GM12878 (cell line): ENCODE measurements around the gene RAB15. TPM values are rescaled to one million over a fixed set of nuclear protein-coding genes. Genes with fewer than 3 reads are reported as not detected.

Experiments used
- ATAC-seq: fragments of 200-7000 bp; cut with Tn5 transposase; 3 replicates; pipeline ENCODE4 v1.9.1; 2020; ENCODE audit warnings: mild to moderate bottlenecking, moderate library complexity
- BruUV-seq: library from RNA; stranded (reverse); fragments of 400-500 nt; replicated peaks from 2 replicates; lab custom pipeline; 2021; lab: Mats Ljungman, UMichigan
- CTCF ChIA-PET: fragments of 300-600 bp; sonication (Branson Sonifier 250); formaldehyde crosslinking; extraction: SDS; loops from one replicate; lab custom pipeline; 2021; ENCODE audit warnings: inconsistent platforms; lab: Yijun Ruan, JAX
- POLR2A ChIA-PET: fragments of 350-600 bp; formaldehyde crosslinking; extraction: SDS; loops from one replicate; lab custom pipeline; 2021; ENCODE audit warnings: inconsistent platforms; lab: Charles Lee
- RAD21 ChIA-PET: fragments of 300-600 bp; sonication (Branson Sonifier 250); formaldehyde crosslinking; loops from one replicate; lab custom pipeline; 2023; ENCODE audit warnings: antibody characterized with exemption; ENCODE audit not compliant: unreplicated experiment; lab: Charles Lee
- SMC1A ChIA-PET: fragments of 300-600 bp; sonication (Branson Sonifier 250); formaldehyde crosslinking; loops from one replicate; lab custom pipeline; 2023; ENCODE audit not compliant: unreplicated experiment, uncharacterized antibody; lab: Charles Lee
- DNase-seq: peaks from one replicate; pipeline ENCODE4 v3.0.0-alpha.2; 2011; ENCODE audit warnings: low read depth, low spot score
- FAIRE-seq: peaks from 3 replicates; lab custom pipeline; 2011; peaks lifted over from hg19 to GRCh38; lab: Jason Lieb, UNC
- H2AFZ ChIP-seq: 2 replicates; pipeline ENCODE4 v1.6.0; 2011; ENCODE audit warnings: low read depth, low read length, control low read depth; ENCODE audit not compliant: control insufficient read depth
- H3K27ac ChIP-seq: 2 replicates; pipeline ENCODE4 v1.5.1; 2011; ENCODE audit warnings: control low read depth; ENCODE audit not compliant: control insufficient read depth, insufficient read depth
- H3K27me3 ChIP-seq, 2 experiments: replicated peaks in 1 of 2; 2 replicates each; pipeline versions ENCODE4 v1.6.0 to v1.6.1; 2011; ENCODE audit warnings: low read length in 1 of 2; ENCODE audit not compliant: control insufficient read depth in 2 of 2, insufficient read depth in 2 of 2
- H3K36me3 ChIP-seq, 2 experiments: 2 replicates each; pipeline ENCODE4 v1.5.1; 2011; ENCODE audit warnings: low read length in 1 of 2; ENCODE audit not compliant: control insufficient read depth in 2 of 2, insufficient read depth in 2 of 2
- H3K4me1 ChIP-seq: 2 replicates; pipeline ENCODE4 v1.6.1; 2011; ENCODE audit warnings: mild to moderate bottlenecking, low read length, moderate library complexity, mixed read lengths; ENCODE audit not compliant: control insufficient read depth, insufficient read depth
- H3K4me2 ChIP-seq: 2 replicates; pipeline ENCODE4 v1.6.0; 2011; ENCODE audit warnings: control low read depth; ENCODE audit not compliant: control insufficient read depth, insufficient read depth
- H3K4me3 ChIP-seq: fragments of 200-600 bp; sonication (generic); 2 replicates; pipeline ENCODE4 v1.5.1; 2016
- H3K79me2 ChIP-seq: 2 replicates; pipeline ENCODE4 v1.6.0; 2011; ENCODE audit warnings: low read length; ENCODE audit not compliant: control insufficient read depth, insufficient read depth
- H3K9ac ChIP-seq: 2 replicates; pipeline ENCODE4 v1.8.0; 2011; ENCODE audit warnings: low read length, control low read depth, mixed read lengths; ENCODE audit not compliant: control insufficient read depth, insufficient read depth
- H3K9me3 ChIP-seq: replicated peaks from 3 replicates; pipeline ENCODE4 v1.5.1; 2011; ENCODE audit warnings: mild to moderate bottlenecking, low read length; ENCODE audit not compliant: control insufficient read depth, insufficient read depth
- H4K20me1 ChIP-seq: 2 replicates; pipeline ENCODE4 v1.6.0; 2011; ENCODE audit not compliant: control insufficient read depth, insufficient read depth
- BMI1 ChIP-seq: fragments of 450-650 bp; IDR thresholded peaks from 2 replicates; pipeline ENCODE4 v1.6.1; 2016; ENCODE audit warnings: mild to moderate bottlenecking, moderate library complexity, borderline replicate concordance
- CREB1 ChIP-seq: IDR thresholded peaks from 2 replicates; pipeline ENCODE4 v1.6.1; 2012; ENCODE audit warnings: low read depth, mild to moderate bottlenecking, inconsistent platforms
- ESRRA ChIP-seq: IDR thresholded peaks from 2 replicates; pipeline ENCODE4 v1.6.1; 2012; ENCODE audit warnings: mild to moderate bottlenecking, low read length, improper control_type of control experiment
- FOXM1 ChIP-seq: IDR thresholded peaks from 2 replicates; pipeline ENCODE4 v1.6.1; 2012; ENCODE audit warnings: low read depth, mild to moderate bottlenecking, inconsistent platforms, low read length, moderate library complexity
- KLF5 ChIP-seq: fragments of 450-650 bp; IDR thresholded peaks from 2 replicates; pipeline ENCODE4 v1.6.1; 2014; ENCODE audit warnings: mild to moderate bottlenecking; ENCODE audit not compliant: partially characterized antibody
- MYC ChIP-seq: IDR thresholded peaks from 2 replicates; pipeline ENCODE4 v1.6.1; 2011; ENCODE audit warnings: mild to moderate bottlenecking, low read length, moderate library complexity, inconsistent platforms; ENCODE audit not compliant: insufficient read depth, insufficient replicate concordance, insufficient read length, severe bottlenecking
- NBN ChIP-seq: fragments of 450-650 bp; IDR thresholded peaks from 2 replicates; pipeline ENCODE4 v1.6.1; 2016
- RBBP5 ChIP-seq: fragments of 200-600 bp; sonication (generic); conservative IDR thresholded peaks from 2 replicates; pipeline ENCODE4 v1.6.1; 2016
- SREBF1 ChIP-seq: IDR thresholded peaks from 2 replicates; pipeline ENCODE4 v1.6.1; 2012; ENCODE audit warnings: mild to moderate bottlenecking, low read length
- SREBF2 ChIP-seq: IDR thresholded peaks from 2 replicates; pipeline ENCODE4 v1.6.1; 2012; ENCODE audit warnings: mild to moderate bottlenecking, low read length
- TBL1XR1 ChIP-seq: IDR thresholded peaks from 2 replicates; pipeline ENCODE4 v1.6.1; 2012; ENCODE audit warnings: low read depth, low read length, improper control_type of control experiment
- TCF3 ChIP-seq: IDR thresholded peaks from 2 replicates; pipeline ENCODE4 v1.6.1; 2012; ENCODE audit warnings: low read depth, mild to moderate bottlenecking, low read length, borderline replicate concordance; ENCODE audit not compliant: insufficient read depth
- ZNF24 ChIP-seq: fragments of 450-650 bp; IDR thresholded peaks from 2 replicates; pipeline ENCODE4 v1.6.1; 2017; ENCODE audit warnings: antibody characterized with exemption, mild to moderate bottlenecking
- ZNF622 ChIP-seq: fragments of 450-650 bp; IDR thresholded peaks from 2 replicates; pipeline ENCODE4 v1.6.1; 2017; ENCODE audit warnings: mild to moderate bottlenecking, inconsistent platforms
- WGBS: methylation state at CpG from one replicate; pipeline ENCODE4 v1.1.6; 2016; ENCODE audit warnings: low lambda C conversion rate; ENCODE audit not compliant: insufficient replicate concordance, insufficient coverage; ENCODE audit errors: missing lambda C conversion rate; 5-methylcytosine and 5-hydroxymethylcytosine counted together
- in situ Hi-C: fragments of 300-500 bp; cut with MboI; formaldehyde crosslinking; loops from 9 replicates; pipeline ENCODE4 v1.14.3; 2018; ENCODE audit warnings: mixed read lengths
- intact Hi-C: fragments of 100-400 bp; cut with micrococcal nuclease; formaldehyde crosslinking; loops from one replicate; pipeline ENCODE4 v1.14.2; 2022; ENCODE audit not compliant: unreplicated experiment
- polyA plus RNA-seq, 11 experiments: library from polyadenylated mRNA; depleted of rRNA in 4 of 11; unstranded in 6 of 11; stranded (reverse) in 5 of 11; fragments of >200 nt; fragmentation: Nextera tagmentation in 4 of 11; fragmentation: Illumina TruSeq in 1 of 11; extraction: Ambion mirVana in 4 of 11; extraction: Trizol in 1 of 11; gene quantifications; 1 replicate in 1 of 11; 2 replicates in 10 of 11; pipeline versions ENCODE4 v1.2.1 to v1.2.3, GENCODE V29; 2011 to 2016; ENCODE audit warnings: inconsistent platforms in 2 of 11, missing spikeins in 2 of 11, low read depth in 1 of 11
- total RNA-seq, 4 experiments: library from RNA; depleted of rRNA in 3 of 4; stranded (reverse); fragments of >200 nt in 3 of 4; fragmentation: Illumina TruSeq in 1 of 4; extraction: Trizol in 1 of 4; gene quantifications; 2 replicates each; pipeline versions ENCODE4 v1.2.1 to v1.2.3, GENCODE V29; 2013 to 2021
- TF ChIP-seq, protein P1 (sequence below): IDR thresholded peaks from 2 replicates; pipeline ENCODE4 v1.6.1; 2012; ENCODE audit warnings: low read length, inconsistent platforms
- TF ChIP-seq, protein P2 (sequence below): fragments of 450-650 bp; IDR thresholded peaks from 2 replicates; pipeline ENCODE4 v1.6.1; 2017; ENCODE audit warnings: borderline replicate concordance
- TF ChIP-seq, protein P3 (sequence below): IDR thresholded peaks from 2 replicates; pipeline ENCODE4 v1.6.1; 2011; ENCODE audit warnings: borderline replicate concordance, low read depth, mild to moderate bottlenecking, moderate library complexity, mixed read lengths, low read length; ENCODE audit not compliant: insufficient read depth; ENCODE audit errors: extremely low read length

Gene RAB15
- total and polyA plus RNA-seq, 10 of the 15 experiments (the other 5 are each of a cell fraction or from before 2014, with no cell fraction given) = 0.32 to 3.9 (median 2.1) TPM

DNA sequence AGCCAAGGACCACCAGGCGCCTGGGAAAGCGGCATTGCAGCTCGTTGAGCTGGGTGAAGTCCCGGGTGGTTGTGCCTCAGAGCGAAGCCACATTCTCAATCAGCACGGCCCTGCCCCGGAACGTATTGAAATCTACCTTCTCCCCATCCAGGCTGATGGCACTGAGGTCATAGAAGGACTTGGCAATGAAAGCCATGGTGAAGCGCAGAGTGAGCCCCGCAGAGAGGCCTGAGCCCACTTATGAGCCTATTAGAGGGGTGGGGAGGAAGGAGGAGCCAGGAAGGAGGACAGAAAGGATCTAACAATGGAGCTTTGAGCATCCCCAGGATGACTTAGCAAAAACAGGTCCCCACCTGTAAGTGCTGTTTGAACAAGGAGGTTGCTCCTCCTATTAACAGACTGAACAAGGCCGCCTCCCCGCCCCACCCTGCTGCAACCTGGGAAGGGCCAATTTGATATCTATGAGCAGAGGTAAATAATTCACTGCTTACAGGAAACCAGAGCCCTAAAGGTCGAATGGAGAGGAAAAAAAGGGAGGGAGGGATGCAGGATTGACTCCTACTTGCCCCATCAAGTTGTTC, 29.5 kb downstream of the RAB15 start, which contains the start of gene GPX2:
Gene GPX2 (minus strand): TSS at position 215 of the 581 bp plus-strand sequence. CDS start 19 bp downstream, at position 196.
- H3K79me2 ChIP-seq = no peaks in the 10 kb centered on the region

More for the DNA sequence above, 29.5 kb downstream of the RAB15 start, which contains the start of gene GPX2:
- no peaks in the 10 kb centered on the region for H4K20me1 ChIP-seq
- ChIA-PET CTCF (interaction anchor here (1.4 kb wide), 1 partner anchor 11 kb away, joined by 5 read pairs; no protein-coding TSS in a partner anchor), RAD21 (no interaction called here), SMC1A (interaction anchor here (1.0 kb wide), 1 partner anchor 18 kb away, joined by 3 read pairs; no protein-coding TSS in a partner anchor), POLR2A (no interaction called here)
- ATAC-seq (no peak), DNase-seq (no peak), FAIRE-seq (no peak)
- H3K4me3 ChIP-seq = no peak within 1 kb of the TSS
- in situ Hi-C loops (no loop called here), intact Hi-C loops (no loop called here)
- H3K27ac ChIP-seq = no peak within 1 kb of the TSS
- H3K27me3 ChIP-seq = no peaks in the 10 kb centered on the region
- BruUV-seq = no TSS peak
- no peaks in the 10 kb centered on the region for H3K4me1 ChIP-seq
- no peak within 1 kb of the TSS for H3K9ac ChIP-seq
- no peaks in the 10 kb centered on the region for H3K9me3 ChIP-seq
- H3K4me2 ChIP-seq = no peak within 1 kb of the TSS
- 95% methylated on average over 12 of the region's 13 CpGs for WGBS
- peaks cover 0 to 4% of the 10 kb centered on the region in 2 experiments; a peak in 2 of 4 replicates for H3K36me3 ChIP-seq
- no peak within 1 kb of the TSS for H2AFZ ChIP-seq
- TF ChIP-seq ESRRA (no peak), FOXM1 (no peak), KLF5 (no peak), ZNF622 (no peak), MYC (no peak), NBN (no peak), BMI1 (no peak), TCF3 (no peak), TBL1XR1 (no peak), SREBF2 (no peak), CREB1 (no peak), RBBP5 (no peak), SREBF1 (no peak), ZNF24 (no peak)
- TF ChIP-seq, protein P1, sequence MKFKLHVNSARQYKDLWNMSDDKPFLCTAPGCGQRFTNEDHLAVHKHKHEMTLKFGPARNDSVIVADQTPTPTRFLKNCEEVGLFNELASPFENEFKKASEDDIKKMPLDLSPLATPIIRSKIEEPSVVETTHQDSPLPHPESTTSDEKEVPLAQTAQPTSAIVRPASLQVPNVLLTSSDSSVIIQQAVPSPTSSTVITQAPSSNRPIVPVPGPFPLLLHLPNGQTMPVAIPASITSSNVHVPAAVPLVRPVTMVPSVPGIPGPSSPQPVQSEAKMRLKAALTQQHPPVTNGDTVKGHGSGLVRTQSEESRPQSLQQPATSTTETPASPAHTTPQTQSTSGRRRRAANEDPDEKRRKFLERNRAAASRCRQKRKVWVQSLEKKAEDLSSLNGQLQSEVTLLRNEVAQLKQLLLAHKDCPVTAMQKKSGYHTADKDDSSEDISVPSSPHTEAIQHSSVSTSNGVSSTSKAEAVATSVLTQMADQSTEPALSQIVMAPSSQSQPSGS = no peak
- TF ChIP-seq, protein P2, sequence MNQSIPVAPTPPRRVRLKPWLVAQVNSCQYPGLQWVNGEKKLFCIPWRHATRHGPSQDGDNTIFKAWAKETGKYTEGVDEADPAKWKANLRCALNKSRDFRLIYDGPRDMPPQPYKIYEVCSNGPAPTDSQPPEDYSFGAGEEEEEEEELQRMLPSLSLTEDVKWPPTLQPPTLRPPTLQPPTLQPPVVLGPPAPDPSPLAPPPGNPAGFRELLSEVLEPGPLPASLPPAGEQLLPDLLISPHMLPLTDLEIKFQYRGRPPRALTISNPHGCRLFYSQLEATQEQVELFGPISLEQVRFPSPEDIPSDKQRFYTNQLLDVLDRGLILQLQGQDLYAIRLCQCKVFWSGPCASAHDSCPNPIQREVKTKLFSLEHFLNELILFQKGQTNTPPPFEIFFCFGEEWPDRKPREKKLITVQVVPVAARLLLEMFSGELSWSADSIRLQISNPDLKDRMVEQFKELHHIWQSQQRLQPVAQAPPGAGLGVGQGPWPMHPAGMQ = no peak
- TF ChIP-seq, protein P3, sequence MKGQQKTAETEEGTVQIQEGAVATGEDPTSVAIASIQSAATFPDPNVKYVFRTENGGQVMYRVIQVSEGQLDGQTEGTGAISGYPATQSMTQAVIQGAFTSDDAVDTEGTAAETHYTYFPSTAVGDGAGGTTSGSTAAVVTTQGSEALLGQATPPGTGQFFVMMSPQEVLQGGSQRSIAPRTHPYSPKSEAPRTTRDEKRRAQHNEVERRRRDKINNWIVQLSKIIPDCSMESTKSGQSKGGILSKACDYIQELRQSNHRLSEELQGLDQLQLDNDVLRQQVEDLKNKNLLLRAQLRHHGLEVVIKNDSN = no peak
